Measurements from ENCODE around the gene TMEM170A. TPM values are rescaled to one million over a fixed set of nuclear protein-coding genes. Genes with fewer than 3 reads are reported as not detected.
A peak's percentile ranks its signal among the peaks of the same experiment; 100 is the strongest.

TMEM170A gene
- total and polyA plus RNA-seq, 2 experiments from 2014 or later: 11.9 to 12.6 TPM

DNA sequence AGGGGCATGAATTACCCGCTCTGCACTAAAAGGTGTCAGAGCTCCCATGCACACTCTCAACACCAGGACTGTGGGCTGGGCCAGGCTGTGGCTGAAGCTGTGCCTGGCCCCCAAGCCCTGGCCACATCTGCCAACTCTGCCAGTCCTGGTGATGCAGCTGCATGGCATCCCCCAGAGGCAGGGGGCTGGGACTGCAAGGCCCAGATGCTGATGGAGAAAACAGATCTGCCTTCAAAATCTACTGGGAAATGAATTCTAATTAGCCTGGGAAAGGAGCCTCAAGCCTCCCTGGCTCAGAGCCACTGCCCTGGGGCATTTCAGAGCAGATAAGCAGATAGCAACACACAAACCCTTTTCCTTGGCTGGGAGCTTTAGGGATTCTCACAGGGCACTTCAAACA, 27.4 kb upstream of the TMEM170A start:
- H3K9ac ChIP-seq: no peak overlapping the region
- no peak overlapping the region for H3K4me2 ChIP-seq (ENCODE audit: unreplicated experiment)
- TF ChIP-seq EZH2phosphoT487 (IDR thresholded peaks at IDR 0.05; ENCODE audit: insufficient read depth, low read depth) (no peak), EZH2 (IDR thresholded peaks at IDR 0.05; ENCODE audit: insufficient read depth, poor library complexity, severe bottlenecking) (no peak)
- no peak overlapping the region for H2AFZ ChIP-seq
- no peak overlapping the region for H3K4me3 ChIP-seq
- WGBS, 2 experiments (ENCODE audit: low coverage in 1 of 2, low lambda C conversion rate in 2 of 2, missing lambda C conversion rate in 2 of 2): 93 to 94% methylated on average over 1 of the region's 1 CpG
- no peaks in the 10 kb centered on the region for H3F3A ChIP-seq (ENCODE audit: insufficient read depth)
- H3K79me2 ChIP-seq (ENCODE audit: insufficient read depth): no peaks in the 10 kb centered on the region
- no peak overlapping the region for H3K27ac ChIP-seq
- H3K9me2 ChIP-seq (ENCODE audit: insufficient read depth): no peaks in the 10 kb centered on the region
- in situ Hi-C loops (cut with MboI): loop anchor here (25.0 kb wide), 2 partner anchors 270 to 1695 kb away; partner anchors contain the start of genes MON1B and SYCE1L
- DNase-seq: peak; percentile 28
- H3K36me3 ChIP-seq (ENCODE audit: low read depth): no peaks in the 10 kb centered on the region
- no peaks in the 10 kb centered on the region for H3K9me3 ChIP-seq (ENCODE audit: low read depth)
- H4K20me1 ChIP-seq (ENCODE audit: insufficient read depth): no peaks in the 10 kb centered on the region
- no peaks in the 10 kb centered on the region for H3K4me1 ChIP-seq (ENCODE audit: insufficient read depth)
- H3K27me3 ChIP-seq (replicated peaks; ENCODE audit: insufficient read depth): no peaks in the 10 kb centered on the region; the same call in 1 of the 2 replicates

DNA sequence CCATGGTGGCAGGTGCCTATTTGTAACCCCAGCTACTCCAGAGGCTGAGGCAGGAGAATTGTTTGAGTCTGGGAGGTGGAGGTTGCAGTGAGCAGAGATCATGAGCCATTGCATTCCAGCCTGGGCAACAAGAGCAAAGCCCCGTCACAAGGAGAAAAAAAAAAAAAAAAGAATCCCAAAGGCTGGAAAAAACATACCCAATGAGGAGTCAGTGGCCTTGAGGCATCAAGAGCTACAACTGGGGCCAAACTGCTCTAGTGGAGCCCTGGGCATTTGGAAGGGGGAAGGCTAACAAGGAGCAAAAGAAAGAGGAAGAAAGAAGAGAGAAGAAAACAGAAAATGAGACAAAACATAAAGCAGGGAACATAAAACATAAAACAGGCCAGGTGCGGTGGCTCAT, 23.8 kb upstream of the TMEM170A start:
- Histone ChIP-seq H2AFZ (no peak overlapping the region), H3K4me3 (no peak overlapping the region), H3K27me3 (replicated peaks; ENCODE audit: insufficient read depth) (no peaks in the 10 kb centered on the region), H3K4me1 (ENCODE audit: insufficient read depth) (no peaks in the 10 kb centered on the region), H3K27ac (no peak overlapping the region), H3K9me3 (ENCODE audit: low read depth) (no peaks in the 10 kb centered on the region), H3K36me3 (ENCODE audit: low read depth) (no peaks in the 10 kb centered on the region), H4K20me1 (ENCODE audit: insufficient read depth) (no peaks in the 10 kb centered on the region), H3K4me2 (ENCODE audit: unreplicated experiment) (no peak overlapping the region), H3K9me2 (ENCODE audit: insufficient read depth) (no peaks in the 10 kb centered on the region), H3F3A (ENCODE audit: insufficient read depth) (no peaks in the 10 kb centered on the region), H3K9ac (no peak overlapping the region), H3K79me2 (ENCODE audit: insufficient read depth) (no peaks in the 10 kb centered on the region)
- TF ChIP-seq EZH2phosphoT487 (IDR thresholded peaks at IDR 0.05; ENCODE audit: insufficient read depth, low read depth): no peak
- no peak for TF ChIP-seq EZH2 (IDR thresholded peaks at IDR 0.05; ENCODE audit: insufficient read depth, poor library complexity, severe bottlenecking)
- DNase-seq: no peak
- in situ Hi-C loops (cut with MboI): loop anchor here (25.0 kb wide), 2 partner anchors 274 to 1699 kb away; partner anchors contain the start of genes MON1B and SYCE1L
- 73 to 89% methylated on average over 2 of the region's 2 CpGs for WGBS, 2 experiments (ENCODE audit: low coverage in 1 of 2, low lambda C conversion rate in 2 of 2, missing lambda C conversion rate in 2 of 2)

DNA sequence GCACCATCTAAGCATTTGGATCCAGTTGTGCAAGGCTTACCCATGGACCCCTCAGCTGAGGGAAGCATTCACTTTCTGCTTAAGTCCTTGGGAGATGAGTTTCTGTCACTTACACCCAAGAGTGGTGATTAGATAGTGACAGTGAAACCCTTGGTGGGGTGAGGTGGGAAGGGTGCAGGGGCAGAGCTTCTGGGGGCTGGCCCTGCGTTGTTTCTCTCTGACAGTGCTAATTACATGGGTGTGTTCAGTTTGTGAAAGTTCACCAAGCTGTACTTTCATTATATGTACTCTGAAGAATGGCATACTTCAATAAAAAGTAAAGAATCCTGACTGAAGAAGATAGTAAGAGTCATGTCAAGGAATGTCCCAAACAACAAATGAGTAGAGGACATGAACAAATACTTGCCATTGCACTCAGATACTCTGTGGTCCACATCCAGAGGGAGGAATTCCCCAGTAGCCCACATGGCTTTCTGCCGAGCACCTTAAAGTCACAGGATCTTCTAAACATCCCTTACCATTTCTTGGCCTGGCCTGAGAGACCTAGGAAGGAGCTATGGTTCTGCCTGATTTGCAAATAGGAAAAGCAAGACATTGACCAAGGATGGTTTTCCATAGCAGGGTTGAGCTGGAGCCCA, 22.3 kb upstream of the TMEM170A start:
- no peak overlapping the region for H3K4me3 ChIP-seq
- H3K4me2 ChIP-seq (ENCODE audit: unreplicated experiment): no peak overlapping the region
- TF ChIP-seq EZH2phosphoT487 (IDR thresholded peaks at IDR 0.05; ENCODE audit: insufficient read depth, low read depth): no peak
- TF ChIP-seq EZH2 (IDR thresholded peaks at IDR 0.05; ENCODE audit: insufficient read depth, poor library complexity, severe bottlenecking): no peak
- H2AFZ ChIP-seq: no peak overlapping the region
- no peaks in the 10 kb centered on the region for H3K79me2 ChIP-seq (ENCODE audit: insufficient read depth)
- no peaks in the 10 kb centered on the region for H3K9me2 ChIP-seq (ENCODE audit: insufficient read depth)
- no peaks in the 10 kb centered on the region for H3F3A ChIP-seq (ENCODE audit: insufficient read depth)
- DNase-seq: no peak
- H3K4me1 ChIP-seq (ENCODE audit: insufficient read depth): no peaks in the 10 kb centered on the region
- WGBS, 2 experiments (ENCODE audit: low coverage in 1 of 2, low lambda C conversion rate in 2 of 2, missing lambda C conversion rate in 2 of 2): 73 to 76% methylated on average over 2 of the region's 2 CpGs
- H3K27me3 ChIP-seq (replicated peaks; ENCODE audit: insufficient read depth): no peaks in the 10 kb centered on the region
- H4K20me1 ChIP-seq (ENCODE audit: insufficient read depth): no peaks in the 10 kb centered on the region
- H3K36me3 ChIP-seq (ENCODE audit: low read depth): no peaks in the 10 kb centered on the region
- in situ Hi-C loops (cut with MboI): loop anchor here (25.0 kb wide), 2 partner anchors 276 to 1701 kb away; partner anchors contain the start of genes MON1B and SYCE1L
- H3K27ac ChIP-seq: no peak overlapping the region
- no peak overlapping the region for H3K9ac ChIP-seq
- H3K9me3 ChIP-seq (ENCODE audit: low read depth): no peaks in the 10 kb centered on the region

DNA sequence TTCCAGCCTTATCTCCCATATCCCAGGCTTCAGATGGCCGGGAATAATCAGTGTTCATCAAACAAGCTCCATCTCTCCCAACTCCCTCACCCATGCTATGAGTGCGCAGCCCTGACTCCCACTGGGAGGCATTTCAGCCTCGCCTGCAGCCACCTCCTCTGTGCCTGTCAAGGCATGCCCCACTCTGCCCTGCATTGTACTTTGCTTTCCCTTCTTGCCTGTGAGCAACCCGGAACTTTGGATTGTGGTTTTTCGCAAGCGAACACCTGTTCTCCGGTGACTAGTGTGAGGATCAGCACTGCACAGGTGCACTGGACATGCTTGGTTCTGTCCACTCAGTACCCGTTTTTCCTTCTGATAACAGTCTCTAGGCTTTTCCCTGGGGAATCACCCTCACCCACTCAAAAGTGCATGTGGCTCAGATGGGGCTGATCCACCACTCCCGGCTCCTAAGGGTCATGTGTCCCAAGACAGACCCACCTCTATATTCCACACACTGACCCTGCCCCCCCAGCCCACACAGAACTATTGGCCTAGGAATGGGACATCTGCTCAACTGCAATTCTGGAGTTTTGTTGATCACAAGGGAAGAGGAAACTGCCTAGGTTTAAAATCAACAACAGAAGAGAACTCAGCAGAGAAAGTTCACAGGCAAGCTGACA, 21.7 kb upstream of the TMEM170A start:
- Histone ChIP-seq H3K36me3 (ENCODE audit: low read depth) (no peaks in the 10 kb centered on the region), H2AFZ (no peak overlapping the region), H3K9ac (no peak overlapping the region), H3K4me2 (ENCODE audit: unreplicated experiment) (no peak overlapping the region), H3K27me3 (replicated peaks; ENCODE audit: insufficient read depth) (no peaks in the 10 kb centered on the region), H3K9me3 (ENCODE audit: low read depth) (no peaks in the 10 kb centered on the region), H3K9me2 (ENCODE audit: insufficient read depth) (no peaks in the 10 kb centered on the region), H3K79me2 (ENCODE audit: insufficient read depth) (no peaks in the 10 kb centered on the region), H3F3A (ENCODE audit: insufficient read depth) (no peaks in the 10 kb centered on the region), H4K20me1 (ENCODE audit: insufficient read depth) (no peaks in the 10 kb centered on the region), H3K27ac (no peak overlapping the region), H3K4me1 (ENCODE audit: insufficient read depth) (no peaks in the 10 kb centered on the region), H3K4me3 (no peak overlapping the region)
- in situ Hi-C loops (cut with MboI): loop anchor here (25.0 kb wide), 2 partner anchors 276 to 1701 kb away; partner anchors contain the start of genes MON1B and SYCE1L
- DNase-seq: no peak
- 81 to 83% methylated on average over 9 of the region's 9 CpGs for WGBS, 2 experiments (ENCODE audit: low coverage in 1 of 2, low lambda C conversion rate in 2 of 2, missing lambda C conversion rate in 2 of 2)
- TF ChIP-seq EZH2phosphoT487 (IDR thresholded peaks at IDR 0.05; ENCODE audit: insufficient read depth, low read depth): no peak
- TF ChIP-seq EZH2 (IDR thresholded peaks at IDR 0.05; ENCODE audit: insufficient read depth, poor library complexity, severe bottlenecking): no peak

All from GM23248 (cell line).